Common myeloid progenitor, CD34-positive (primary cell): ENCODE results near the gene TNFRSF14.
"Not testable (repeated sequence)": the region's sequence is repeated elsewhere in the genome, so short reads cannot be mapped to it uniquely, and the experiment has no call there.

ENCODE experiments used
- CTCF ChIA-PET: fragments of 350-600 bp; sonication (Branson Sonifier 250); formaldehyde crosslinking; loops from one replicate; lab custom pipeline; 2021; ENCODE audit warnings: antibody characterized with exemption; lab: Charles Lee
- POLR2A ChIA-PET: fragments of 350-600 bp; sonication (Branson Sonifier 250); formaldehyde crosslinking; loops from one replicate; lab custom pipeline; 2021; ENCODE audit warnings: antibody characterized with exemption; lab: Charles Lee
- DNase-seq, 3 donors: peaks; one replicate each; pipeline versions ENCODE4 v3.0.0 to v3.0.0-alpha.2; 2013
- H3K27ac ChIP-seq, 2 experiments: 1 replicate in 1 of 2; 2 replicates in 1 of 2; pipeline ENCODE4 v1.7.0; 2013; ENCODE audit warnings: inconsistent platforms in 2 of 2, low read length in 2 of 2, mild to moderate bottlenecking in 2 of 2, low read depth in 1 of 2, moderate library complexity in 1 of 2; ENCODE audit not compliant: severe bottlenecking in 2 of 2, insufficient read depth in 1 of 2, poor library complexity in 1 of 2
- H3K27me3 ChIP-seq, 5 experiments: replicated peaks in 2 of 5; 1 replicate in 3 of 5; 2 replicates in 2 of 5; pipeline versions ENCODE4 v1.6.1 to v1.7.0; 2013; ENCODE audit warnings: low read length in 4 of 5, mild to moderate bottlenecking in 2 of 5, moderate library complexity in 2 of 5, inconsistent platforms in 1 of 5; ENCODE audit not compliant: insufficient read depth in 5 of 5, control insufficient read depth in 4 of 5
- H3K36me3 ChIP-seq, 4 experiments: 1 replicate in 2 of 4; 2 replicates in 2 of 4; pipeline versions ENCODE4 v1.6.1 to v1.7.0; 2013; ENCODE audit warnings: low read length in 3 of 4, control low read depth in 1 of 4, mild to moderate bottlenecking in 1 of 4; ENCODE audit not compliant: control insufficient read depth in 4 of 4, insufficient read depth in 4 of 4
- H3K4me1 ChIP-seq, 4 experiments: 1 replicate in 3 of 4; 2 replicates in 1 of 4; pipeline versions ENCODE4 v1.6.1 to v1.7.1; 2013; ENCODE audit warnings: low read length in 3 of 4, mild to moderate bottlenecking in 3 of 4, control low read depth in 1 of 4, inconsistent platforms in 1 of 4, moderate library complexity in 1 of 4; ENCODE audit not compliant: control insufficient read depth in 4 of 4, insufficient read depth in 4 of 4; ENCODE audit errors: control extremely low read depth in 1 of 4
- H3K4me3 ChIP-seq, 7 experiments: 1 replicate in 4 of 7; 2 replicates in 3 of 7; pipeline versions ENCODE4 v1.5.1 to v1.7.0; 2013; ENCODE audit warnings: mild to moderate bottlenecking in 7 of 7, low read length in 6 of 7, moderate library complexity in 6 of 7, inconsistent platforms in 2 of 7, low read depth in 2 of 7, control low read depth in 1 of 7; ENCODE audit not compliant: insufficient read depth in 4 of 7, control insufficient read depth in 1 of 7; ENCODE audit errors: extremely low read depth in 1 of 7
- H3K9me3 ChIP-seq, 5 experiments: 1 replicate in 4 of 5; 2 replicates in 1 of 5; pipeline versions ENCODE4 v1.6.1 to v1.7.1; 2013; ENCODE audit warnings: low read length in 4 of 5, mild to moderate bottlenecking in 2 of 5, inconsistent platforms in 1 of 5, low read depth in 1 of 5, moderate library complexity in 1 of 5; ENCODE audit not compliant: control insufficient read depth in 4 of 5, insufficient read depth in 2 of 5; ENCODE audit errors: control extremely low read depth in 1 of 5
- WGBS: methylation state at CpG from one replicate; pipeline ENCODE4 v1.1.5; 2013; ENCODE audit not compliant: insufficient coverage; 5-methylcytosine and 5-hydroxymethylcytosine counted together

The TNFRSF14 gene

GRCh38 chr1:2564006-2564814 lies 8.0 kb downstream of the TNFRSF14 start:
- CTCF ChIA-PET, result interaction anchor here (1.0 to 1.6 kb wide), 2 partner anchors 14 to 20 kb away, joined by 3 to 7 read pairs; no protein-coding TSS in a partner anchor
- Histone ChIP-seq H3K4me1 (peaks cover 0 to 5% (median 0%) of the 10 kb centered on the region in 4 experiments), H3K9me3 (no peaks in the 10 kb centered on the region), H3K27me3 (no peaks in the 10 kb centered on the region), H3K27ac (no peak overlapping the region), H3K36me3 (peaks cover 2 to 43% (median 12%) of the 10 kb centered on the region in 4 experiments), H3K4me3 (no peak overlapping the region)
- WGBS, result 88% methylated on average over 19 of the region's 20 CpGs
- POLR2A ChIA-PET, result no interaction called here
- no peak for DNase-seq

- H3K9me3 ChIP-seq, result no peaks in the 10 kb centered on the region
- H3K27me3 ChIP-seq, result no peaks in the 10 kb centered on the region
- H3K4me1 ChIP-seq, result peaks cover 0 to 5% (median under 1%) of the 10 kb centered on the region in 4 experiments
- no peak overlapping the region for H3K27ac ChIP-seq
- WGBS, result 79% methylated on average over 11 of the region's 14 CpGs
- peaks cover 2 to 36% (median 9%) of the 10 kb centered on the region in 4 experiments for H3K36me3 ChIP-seq
- DNase-seq, result no peak
- CTCF ChIA-PET, result interaction anchor here (0.8 to 1.6 kb wide), 4 partner anchors 19 to 30 kb away, joined by 3 to 7 read pairs (median 3); no protein-coding TSS in a partner anchor
- H3K4me3 ChIP-seq, result no peak overlapping the region
- POLR2A ChIA-PET, result no interaction called here
Observed at GRCh38 chr1:2564815-2565374, 8.7 kb downstream of the TNFRSF14 start.

GRCh38 chr1:2566101-2567045 lies 10.2 kb downstream of the TNFRSF14 start:
- POLR2A ChIA-PET, result interaction anchor here (0.7 kb wide), 1 partner anchor 12 kb away, joined by 3 read pairs; no protein-coding TSS in a partner anchor
- Histone ChIP-seq H3K27ac (no peak overlapping the region), H3K9me3 (no peaks in the 10 kb centered on the region), H3K36me3 (peaks cover 2 to 22% (median 6%) of the 10 kb centered on the region in 4 experiments), H3K4me1 (peaks cover 0 to 5% (median 2%) of the 10 kb centered on the region in 4 experiments), H3K4me3 (no peak overlapping the region), H3K27me3 (no peaks in the 10 kb centered on the region)
- CTCF ChIA-PET, result interaction anchor here (1.1 kb wide), 1 partner anchor 28 kb away, joined by 3 read pairs; no protein-coding TSS in a partner anchor
- no peak for DNase-seq
- 86% methylated on average over 16 of the region's 34 CpGs for WGBS

GRCh38 chr1:2567083-2567679 lies 11.0 kb downstream of the TNFRSF14 start:
- Histone ChIP-seq H3K27me3 (no peaks in the 10 kb centered on the region), H3K4me1 (peaks cover 0 to 5% (median 2%) of the 10 kb centered on the region in 4 experiments), H3K4me3 (no peak overlapping the region), H3K27ac (no peak overlapping the region), H3K36me3 (peaks cover 2 to 14% (median 4%) of the 10 kb centered on the region in 4 experiments), H3K9me3 (no peaks in the 10 kb centered on the region)
- POLR2A ChIA-PET, result interaction anchor here (0.7 kb wide), 1 partner anchor 11 kb away, joined by 3 read pairs; no protein-coding TSS in a partner anchor
- DNase-seq, result no peak
- CTCF ChIA-PET, result no interaction called here
- 96% methylated on average over 15 of the region's 16 CpGs for WGBS

GRCh38 chr1:2568187-2568816 lies 12.1 kb downstream of the TNFRSF14 start:
- WGBS, result 80% methylated on average over 1 of the region's 17 CpGs
- DNase-seq, H3K4me1 ChIP-seq, H3K4me3 ChIP-seq, H3K27me3 ChIP-seq, H3K9me3 ChIP-seq, H3K27ac ChIP-seq, CTCF ChIA-PET, POLR2A ChIA-PET, H3K36me3 ChIP-seq: not testable (repeated sequence)

- H3K36me3 ChIP-seq, result peaks cover 0 to 2% (median 0%) of the 10 kb centered on the region in 4 experiments
- no peak overlapping the region for H3K4me3 ChIP-seq
- ChIA-PET CTCF (interaction anchor here (1.3 kb wide), 1 partner anchor 8 kb away, joined by 6 read pairs; no protein-coding TSS in a partner anchor), POLR2A (no interaction called here)
- no peaks in the 10 kb centered on the region for H3K27me3 ChIP-seq
- peaks cover 0 to 5% (median 2%) of the 10 kb centered on the region in 4 experiments for H3K4me1 ChIP-seq
- peaks cover 0 to 5% (median 3%) of the 10 kb centered on the region in 5 experiments for H3K9me3 ChIP-seq
- DNase-seq, result no peak
- H3K27ac ChIP-seq, result no peak overlapping the region
- 97% methylated on average over 13 of the region's 17 CpGs for WGBS
Observed at GRCh38 chr1:2569060-2569459, 12.9 kb downstream of the TNFRSF14 start.
